HG03575 (cell line): ENCODE measurements around the gene SHROOM1.

Source experiments
- ATAC-seq: cut with Tn5 transposase; IDR thresholded peaks from one replicate; pipeline ENCODE4 v1.9.1; 2021; ENCODE audit not compliant: unreplicated experiment, insufficient number of reproducible peaks, low FRiP score; ENCODE audit errors: extremely low read depth

Gene SHROOM1

DNA sequence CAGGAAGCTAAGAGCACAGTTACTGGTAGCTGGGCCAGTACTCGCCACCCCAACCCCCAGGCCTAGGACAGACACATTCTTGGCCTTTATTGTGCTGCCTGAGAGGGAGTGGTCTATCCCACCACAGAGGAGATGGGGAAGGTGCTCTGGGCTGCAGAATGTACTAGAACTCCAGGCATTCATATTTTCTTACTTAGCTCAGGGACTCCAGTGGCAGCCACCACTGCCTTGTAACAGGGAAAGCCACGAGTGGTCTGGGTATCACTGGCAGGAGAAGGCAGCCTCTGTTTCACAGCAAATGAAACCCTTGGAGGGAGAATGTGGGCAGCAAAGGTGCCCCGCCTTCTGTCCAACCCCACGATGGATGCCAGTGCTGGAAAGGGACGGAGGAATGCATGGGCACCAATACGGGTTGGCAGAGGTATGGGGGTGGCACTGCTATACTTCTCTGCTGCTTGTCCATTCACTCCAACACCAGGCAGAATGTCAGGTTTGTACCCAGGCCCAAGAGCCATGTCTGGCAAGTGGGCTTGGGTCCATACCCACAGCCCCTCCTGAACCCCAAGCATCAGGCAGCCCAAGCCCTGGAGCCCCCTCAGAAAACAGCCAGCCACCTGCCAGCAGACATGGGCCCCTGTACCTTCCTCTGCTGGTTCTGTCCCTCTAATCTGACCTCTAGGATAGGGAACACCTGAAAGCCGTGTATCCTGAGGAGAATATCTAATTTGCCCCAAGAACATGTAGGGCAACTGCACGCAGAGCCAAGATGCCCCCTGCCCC, 58.0 kb downstream of the SHROOM1 start:
- ATAC-seq: no peak
